ENCODE measurements around the gene EYA4.

- TF ChIP-seq POLR2AphosphoS5 (IDR thresholded peaks at IDR 0.05; ENCODE audit: borderline replicate concordance, low read depth, low read length) (peak; percentile 22; the same call in 1 of the 2 replicates), EZH2 (IDR thresholded peaks at IDR 0.05) (no peak), FOXP2 (optimal IDR thresholded peaks at IDR 0.05; ENCODE audit: control extremely low read depth, extremely low read length, insufficient read depth) (no peak)
Measured at GRCh38 chr6:133315811-133316210, 74.7 kb downstream of the EYA4 start.

All from SK-N-MC (cell line).